C4-2B (cell line): ENCODE results near the gene CFAP298.
"Not testable (repeated sequence)": the region's sequence is repeated elsewhere in the genome, so short reads cannot be mapped to it uniquely, and the experiment has no call there.

Experiments used
- CTCF ChIP-seq: fragments of 450-650 bp; conservative IDR thresholded peaks from 2 replicates; pipeline ENCODE4 v1.5.1; 2017; ENCODE audit warnings: mild to moderate bottlenecking
- ZFX ChIP-seq: fragments of 450-650 bp; IDR thresholded peaks from 2 replicates; pipeline ENCODE4 v1.6.1; 2017

- TF ChIP-seq CTCF, ZFX: not testable (repeated sequence)
These were observed 6.0 kb upstream of the CFAP298 start for GRCh38 chr21:32618218-32618617.
